Measurements from ENCODE around the gene TRDN.

- no peak for TF ChIP-seq EZH2 (IDR thresholded peaks at IDR 0.05; ENCODE audit: low read length, missing control alignments)
- TF ChIP-seq, protein P1, sequence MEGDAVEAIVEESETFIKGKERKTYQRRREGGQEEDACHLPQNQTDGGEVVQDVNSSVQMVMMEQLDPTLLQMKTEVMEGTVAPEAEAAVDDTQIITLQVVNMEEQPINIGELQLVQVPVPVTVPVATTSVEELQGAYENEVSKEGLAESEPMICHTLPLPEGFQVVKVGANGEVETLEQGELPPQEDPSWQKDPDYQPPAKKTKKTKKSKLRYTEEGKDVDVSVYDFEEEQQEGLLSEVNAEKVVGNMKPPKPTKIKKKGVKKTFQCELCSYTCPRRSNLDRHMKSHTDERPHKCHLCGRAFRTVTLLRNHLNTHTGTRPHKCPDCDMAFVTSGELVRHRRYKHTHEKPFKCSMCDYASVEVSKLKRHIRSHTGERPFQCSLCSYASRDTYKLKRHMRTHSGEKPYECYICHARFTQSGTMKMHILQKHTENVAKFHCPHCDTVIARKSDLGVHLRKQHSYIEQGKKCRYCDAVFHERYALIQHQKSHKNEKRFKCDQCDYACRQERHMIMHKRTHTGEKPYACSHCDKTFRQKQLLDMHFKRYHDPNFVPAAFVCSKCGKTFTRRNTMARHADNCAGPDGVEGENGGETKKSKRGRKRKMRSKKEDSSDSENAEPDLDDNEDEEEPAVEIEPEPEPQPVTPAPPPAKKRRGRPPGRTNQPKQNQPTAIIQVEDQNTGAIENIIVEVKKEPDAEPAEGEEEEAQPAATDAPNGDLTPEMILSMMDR (conservative IDR thresholded peaks at IDR 0.05 in 1 of 2, IDR thresholded peaks at IDR 0.05 in 1 of 2; ENCODE audit: low read depth in 1 of 2, low read length in 2 of 2), result no peak
These were observed 284.0 kb downstream of the TRDN start for GRCh38 chr6:123352705-123353104.
